ENCODE results near the gene CPT2. TPM values are rescaled to one million over a fixed set of nuclear protein-coding genes. Genes with fewer than 3 reads are reported as not detected.
A peak's percentile ranks its signal among the peaks of the same experiment; 100 is the strongest.

Gene CPT2
- total and polyA plus RNA-seq, 9 of the 15 experiments (the other 6 are each of a cell fraction or from before 2014, with no cell fraction given): 7.6 to 25.1 (median 16.8) TPM

- TF ChIP-seq, protein P1, sequence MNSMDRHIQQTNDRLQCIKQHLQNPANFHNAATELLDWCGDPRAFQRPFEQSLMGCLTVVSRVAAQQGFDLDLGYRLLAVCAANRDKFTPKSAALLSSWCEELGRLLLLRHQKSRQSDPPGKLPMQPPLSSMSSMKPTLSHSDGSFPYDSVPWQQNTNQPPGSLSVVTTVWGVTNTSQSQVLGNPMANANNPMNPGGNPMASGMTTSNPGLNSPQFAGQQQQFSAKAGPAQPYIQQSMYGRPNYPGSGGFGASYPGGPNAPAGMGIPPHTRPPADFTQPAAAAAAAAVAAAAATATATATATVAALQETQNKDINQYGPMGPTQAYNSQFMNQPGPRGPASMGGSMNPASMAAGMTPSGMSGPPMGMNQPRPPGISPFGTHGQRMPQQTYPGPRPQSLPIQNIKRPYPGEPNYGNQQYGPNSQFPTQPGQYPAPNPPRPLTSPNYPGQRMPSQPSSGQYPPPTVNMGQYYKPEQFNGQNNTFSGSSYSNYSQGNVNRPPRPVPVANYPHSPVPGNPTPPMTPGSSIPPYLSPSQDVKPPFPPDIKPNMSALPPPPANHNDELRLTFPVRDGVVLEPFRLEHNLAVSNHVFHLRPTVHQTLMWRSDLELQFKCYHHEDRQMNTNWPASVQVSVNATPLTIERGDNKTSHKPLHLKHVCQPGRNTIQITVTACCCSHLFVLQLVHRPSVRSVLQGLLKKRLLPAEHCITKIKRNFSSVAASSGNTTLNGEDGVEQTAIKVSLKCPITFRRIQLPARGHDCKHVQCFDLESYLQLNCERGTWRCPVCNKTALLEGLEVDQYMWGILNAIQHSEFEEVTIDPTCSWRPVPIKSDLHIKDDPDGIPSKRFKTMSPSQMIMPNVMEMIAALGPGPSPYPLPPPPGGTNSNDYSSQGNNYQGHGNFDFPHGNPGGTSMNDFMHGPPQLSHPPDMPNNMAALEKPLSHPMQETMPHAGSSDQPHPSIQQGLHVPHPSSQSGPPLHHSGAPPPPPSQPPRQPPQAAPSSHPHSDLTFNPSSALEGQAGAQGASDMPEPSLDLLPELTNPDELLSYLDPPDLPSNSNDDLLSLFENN (IDR thresholded peaks at IDR 0.05; ENCODE audit: low read depth in 2 of 2, low read length in 2 of 2): no peak
- TF ChIP-seq NR1H2 (CRISPR knock-in tag; IDR thresholded peaks at IDR 0.05) (no peak), MAFG (tag; conservative IDR thresholded peaks at IDR 0.05) (peak; percentile 55; the same call in 1 of the 2 replicates), LARP7 (IDR thresholded peaks at IDR 0.05) (no peak), C11orf30 (IDR thresholded peaks at IDR 0.05; ENCODE audit: low read depth) (peak; percentile 53; the same call in 1 of the 2 replicates), ZNF639 (CRISPR knock-in tag; conservative IDR thresholded peaks at IDR 0.05 in 1 of 2, IDR thresholded peaks at IDR 0.05 in 1 of 2) (no peak), ZNF140 (CRISPR knock-in tag; IDR thresholded peaks at IDR 0.05) (no peak), POU5F1 (IDR thresholded peaks at IDR 0.05; ENCODE audit: borderline replicate concordance, low read depth, low read length, partially characterized antibody) (no peak)
Observed at GRCh38 chr1:53242381-53242780, 45.8 kb downstream of the CPT2 start (continued).
